AG10803 (cell line): ENCODE data around the gene NLRP8.

ENCODE experiments used
- DNase-seq: peaks from one replicate; pipeline ENCODE4 v3.0.0; 2010; ENCODE audit warnings: low read depth
- H3K4me3 ChIP-seq: 2 replicates; pipeline ENCODE4 v1.5.1; 2011; ENCODE audit warnings: mild to moderate bottlenecking, low read length, control low read depth
- CTCF ChIP-seq: conservative IDR thresholded peaks from 2 replicates; pipeline ENCODE4 v1.5.1; 2011; ENCODE audit warnings: mild to moderate bottlenecking, low read length, control low read depth, inconsistent platforms

The NLRP8 gene

GRCh38 chr19:55947532-55947931, at the start of gene NLRP8:
NLRP8 (plus strand) TSS chr19:55947832.
- no peak for TF ChIP-seq CTCF
- no peak for DNase-seq

GRCh38 chr19:55898911-55899310, 48.7 kb upstream of the NLRP8 start:
- TF ChIP-seq CTCF, result no peak
- H3K4me3 ChIP-seq, result no peak overlapping the region
- DNase-seq, result no peak

More at GRCh38 chr19:55947532-55947931, at the start of gene NLRP8:
- no peak within 1 kb of the TSS for H3K4me3 ChIP-seq

DNA sequence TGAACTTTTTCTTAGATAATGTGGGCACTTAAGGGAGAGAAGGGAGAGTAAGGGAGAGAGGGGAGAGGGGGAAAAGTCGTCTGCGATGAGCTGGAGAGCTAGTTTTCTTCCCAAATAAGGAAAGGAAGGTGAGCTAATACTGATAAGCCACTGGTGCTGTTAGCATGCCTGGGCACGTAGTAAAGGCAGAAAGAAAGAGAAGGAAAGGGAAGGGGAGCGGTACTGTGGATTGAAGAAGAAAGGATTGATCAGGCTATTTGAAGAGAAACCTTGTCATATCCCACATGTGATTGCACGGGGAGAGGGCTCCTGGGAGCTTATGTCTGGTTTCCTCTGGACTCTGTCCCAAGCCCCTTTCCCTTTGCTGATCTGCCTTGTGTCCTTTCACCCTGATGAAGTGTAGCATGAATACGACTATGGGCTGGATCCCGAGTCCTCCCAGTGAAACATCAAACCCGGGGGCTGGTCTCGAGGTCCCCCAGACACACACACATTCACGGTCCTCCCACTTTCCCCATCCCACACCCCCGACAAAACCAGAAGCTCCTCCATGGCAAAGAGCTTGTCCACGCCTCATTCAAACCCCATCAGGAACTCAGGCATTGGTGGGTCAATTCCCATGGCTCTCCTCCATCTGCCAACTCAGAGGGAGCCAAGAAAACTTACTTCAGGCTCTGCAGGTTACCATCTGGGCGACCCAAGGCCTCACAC, 46.1 kb upstream of the NLRP8 start:
- H3K4me3 ChIP-seq, result no peak overlapping the region
- DNase-seq, result no peak
- no peak for TF ChIP-seq CTCF

GRCh38 chr19:55902080-55902751, 45.4 kb upstream of the NLRP8 start:
- no peak overlapping the region for H3K4me3 ChIP-seq
- TF ChIP-seq CTCF, result no peak
- no peak for DNase-seq

DNA sequence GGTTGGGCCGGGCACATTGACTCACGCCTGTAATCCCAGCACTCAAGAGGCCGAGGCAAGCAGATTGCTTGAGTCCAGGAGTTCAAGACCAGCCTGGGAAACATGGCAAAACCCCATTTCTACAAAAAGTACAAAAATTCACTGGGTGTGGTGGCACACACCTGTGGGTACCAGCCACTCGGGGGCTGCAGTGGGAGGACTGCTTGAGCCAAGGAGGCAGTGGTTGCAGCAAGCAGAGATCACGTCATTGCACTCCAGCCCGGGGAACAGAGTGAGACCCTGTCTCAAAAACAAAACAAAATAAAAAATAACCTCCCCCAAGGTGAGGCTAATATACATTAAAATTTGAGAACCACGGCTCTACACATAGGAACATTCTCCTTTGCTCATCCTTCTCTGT, 40.3 kb upstream of the NLRP8 start:
- DNase-seq, result no peak
- no peak overlapping the region for H3K4me3 ChIP-seq
- TF ChIP-seq CTCF, result no peak

DNA sequence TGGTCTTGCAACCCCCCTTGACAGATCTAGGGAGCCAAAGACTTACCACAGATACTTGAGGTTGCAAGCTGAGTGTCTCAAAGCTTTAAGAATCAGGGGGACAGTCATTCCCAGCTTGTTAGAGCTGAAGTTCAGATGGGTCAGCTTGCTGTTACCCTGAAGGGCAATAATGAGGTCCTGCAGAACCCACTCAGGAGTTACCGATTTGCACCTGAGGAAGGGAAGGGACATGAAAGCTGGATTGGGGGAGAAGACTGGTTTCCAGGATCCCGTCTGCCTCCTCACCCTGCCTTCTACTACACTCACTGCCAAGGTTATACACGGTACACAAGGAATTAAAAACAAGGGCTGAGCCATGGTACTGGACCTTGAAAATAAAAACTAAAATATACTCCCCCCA, 39.9 kb upstream of the NLRP8 start:
- TF ChIP-seq CTCF, result no peak
- H3K4me3 ChIP-seq, result no peak overlapping the region
- DNase-seq, result no peak

- no peak for DNase-seq
- no peak overlapping the region for H3K4me3 ChIP-seq
- TF ChIP-seq CTCF, result no peak
These were observed 37.8 kb upstream of the NLRP8 start for GRCh38 chr19:55909801-55910200.
